ENCODE data around the gene EIF2S2. TPM values are rescaled to one million over a fixed set of nuclear protein-coding genes. Genes with fewer than 3 reads are reported as not detected.

EIF2S2 gene
- total RNA-seq, 2 donors from 2014 or later, result 22.6 to 40.2 TPM

DNA sequence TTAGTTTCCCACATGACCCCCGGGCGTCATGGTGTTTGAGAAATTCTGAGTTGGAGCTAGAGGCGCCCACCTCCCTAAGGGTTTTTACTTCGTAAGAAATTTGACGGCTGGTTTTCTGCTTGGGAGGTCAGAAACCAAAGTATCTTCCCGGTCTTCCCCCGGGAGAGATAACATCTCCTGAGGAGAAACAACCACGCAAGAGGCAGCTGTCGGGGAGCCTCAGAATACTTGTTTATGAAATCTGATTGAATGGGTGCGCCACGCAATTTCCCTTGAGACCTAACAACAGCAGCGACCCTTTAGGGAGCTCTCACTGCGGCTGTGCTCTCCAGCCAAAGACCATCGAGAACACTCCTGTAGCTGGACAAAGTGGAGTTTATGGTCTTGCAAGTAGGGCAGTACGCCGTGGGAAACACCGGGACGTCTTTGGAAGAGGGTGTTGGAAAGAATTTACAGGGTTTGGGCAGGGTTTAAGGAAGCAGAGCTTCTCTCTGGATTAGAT is 608 bp upstream of the EIF2S2 start:
- Histone ChIP-seq H3K27ac (peak overlapping the region; percentile 78 to 98 (median 97)), H3K4me1 (peaks cover 32% of the 10 kb centered on the region), H3K4me3 (peak overlapping the region; percentile 68 to 77), H3K36me3 (replicated peaks in 1 of 2; ENCODE audit: insufficient read depth in 1 of 2, low read depth in 2 of 2) (peaks cover 0 to 2% of the 10 kb centered on the region in 2 donors), H3K27me3 (no peaks in the 10 kb centered on the region), H3K9me3 (peaks cover 0 to 3% (median 0%) of the 10 kb centered on the region in 3 donors)
- TF ChIP-seq, protein P1, sequence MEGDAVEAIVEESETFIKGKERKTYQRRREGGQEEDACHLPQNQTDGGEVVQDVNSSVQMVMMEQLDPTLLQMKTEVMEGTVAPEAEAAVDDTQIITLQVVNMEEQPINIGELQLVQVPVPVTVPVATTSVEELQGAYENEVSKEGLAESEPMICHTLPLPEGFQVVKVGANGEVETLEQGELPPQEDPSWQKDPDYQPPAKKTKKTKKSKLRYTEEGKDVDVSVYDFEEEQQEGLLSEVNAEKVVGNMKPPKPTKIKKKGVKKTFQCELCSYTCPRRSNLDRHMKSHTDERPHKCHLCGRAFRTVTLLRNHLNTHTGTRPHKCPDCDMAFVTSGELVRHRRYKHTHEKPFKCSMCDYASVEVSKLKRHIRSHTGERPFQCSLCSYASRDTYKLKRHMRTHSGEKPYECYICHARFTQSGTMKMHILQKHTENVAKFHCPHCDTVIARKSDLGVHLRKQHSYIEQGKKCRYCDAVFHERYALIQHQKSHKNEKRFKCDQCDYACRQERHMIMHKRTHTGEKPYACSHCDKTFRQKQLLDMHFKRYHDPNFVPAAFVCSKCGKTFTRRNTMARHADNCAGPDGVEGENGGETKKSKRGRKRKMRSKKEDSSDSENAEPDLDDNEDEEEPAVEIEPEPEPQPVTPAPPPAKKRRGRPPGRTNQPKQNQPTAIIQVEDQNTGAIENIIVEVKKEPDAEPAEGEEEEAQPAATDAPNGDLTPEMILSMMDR (IDR thresholded peaks at IDR 0.05), result no peak
- no peak for TF ChIP-seq POLR2A (IDR thresholded peaks at IDR 0.05)
- intact Hi-C loops (cut with DNase I), result no loop called here
- peak; percentile 30 to 39 (median 34) for DNase-seq
- 1% methylated on average over 15 to 18 of the region's 18 CpGs for WGBS, 2 donors
- ATAC-seq, result no peak

DNA sequence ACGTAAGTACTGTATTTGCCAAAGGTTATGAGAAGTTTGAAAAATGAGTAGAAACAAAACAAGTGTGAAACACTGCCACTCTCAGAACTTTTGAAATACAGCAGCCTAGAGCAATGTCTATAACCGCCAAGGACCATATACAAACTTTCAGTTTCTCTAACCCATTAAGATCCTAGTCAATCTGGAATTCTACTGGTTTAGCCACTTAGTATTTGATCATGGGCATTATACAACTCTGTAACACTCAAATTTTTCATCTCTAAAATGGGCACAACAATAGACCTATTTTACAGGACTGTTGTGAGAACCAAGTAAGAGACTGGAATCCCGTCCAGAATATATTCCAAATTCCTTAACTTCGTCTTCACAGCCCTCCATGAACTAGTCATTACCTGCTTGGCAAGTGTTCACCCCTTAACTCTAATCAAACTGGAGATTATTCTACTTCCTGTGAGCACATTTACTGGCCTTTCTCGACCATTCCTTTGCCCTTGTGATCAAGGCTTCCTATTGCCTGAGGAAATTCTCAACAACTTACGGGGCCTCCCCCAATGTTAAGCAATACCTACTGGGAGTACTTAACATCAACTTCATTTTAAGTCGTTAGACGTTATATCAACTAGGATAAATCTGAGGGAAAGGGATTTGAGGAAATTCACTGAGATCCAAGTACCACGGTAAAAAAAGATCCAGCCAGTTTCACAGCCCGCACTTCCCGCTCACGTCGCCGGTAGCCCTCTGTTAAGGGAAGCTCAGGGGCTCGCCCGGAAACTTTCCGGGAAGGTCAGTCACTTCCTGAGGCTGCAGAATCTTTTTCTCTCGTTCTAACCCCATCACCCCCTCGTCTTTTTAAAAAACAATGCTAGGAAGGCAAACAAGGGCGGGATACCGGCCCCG is 1.1 kb downstream of the EIF2S2 start:
- DNase-seq, result peak; percentile 20 to 43 (median 25)
- H3K36me3 ChIP-seq (replicated peaks in 1 of 2; ENCODE audit: insufficient read depth in 1 of 2, low read depth in 2 of 2), result peaks cover 0 to 2% of the 10 kb centered on the region in 2 donors
- WGBS, 2 donors, result 1 to 2% methylated on average over 22 of the region's 22 CpGs
- ATAC-seq, result no peak
- peak overlapping the region; percentile 96 to 98 (median 97) for H3K27ac ChIP-seq
- TF ChIP-seq POLR2A (IDR thresholded peaks at IDR 0.05), result no peak
- TF ChIP-seq, protein P1 (IDR thresholded peaks at IDR 0.05), result no peak
- H3K9me3 ChIP-seq, result peaks cover 0 to 3% (median 0%) of the 10 kb centered on the region in 3 donors
- peaks cover 45% of the 10 kb centered on the region for H3K4me1 ChIP-seq
- no peaks in the 10 kb centered on the region for H3K27me3 ChIP-seq
- H3K4me3 ChIP-seq, result peak overlapping the region; percentile 68 to 77
- intact Hi-C loops (cut with DNase I), result no loop called here

DNA sequence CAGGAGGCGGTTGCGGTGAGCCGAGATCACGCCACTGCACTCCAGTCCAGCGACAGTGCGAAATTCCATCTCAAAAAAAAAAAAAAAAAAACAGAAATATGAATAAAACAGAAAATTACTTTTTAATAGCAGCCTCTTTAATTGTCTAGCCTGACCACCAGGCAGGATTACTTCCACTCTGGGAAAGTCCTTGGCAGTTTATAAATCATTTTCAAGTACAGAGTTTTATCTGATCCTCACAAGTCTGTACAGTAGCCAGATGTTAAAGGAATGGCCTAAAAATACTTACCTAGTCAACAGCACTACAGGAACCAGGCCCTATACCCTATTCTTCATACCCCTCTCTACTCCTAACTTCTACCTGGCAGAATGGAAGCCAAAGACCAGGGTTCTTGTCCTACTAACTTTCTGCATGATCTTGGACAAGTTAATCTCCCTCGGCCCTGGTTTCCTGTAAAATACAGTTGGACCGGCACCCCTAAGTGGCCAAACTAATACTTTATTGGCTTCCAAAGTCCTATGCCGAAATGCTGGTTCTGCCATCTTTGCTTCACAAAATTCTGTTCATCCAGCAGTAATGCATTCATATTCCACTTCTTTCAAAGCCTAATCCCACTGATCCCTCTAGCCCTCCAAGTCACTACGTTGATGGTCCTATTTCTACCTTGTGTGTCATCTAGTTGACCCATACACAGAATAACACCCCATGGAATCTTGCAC is 1.9 kb downstream of the EIF2S2 start:
- H3K4me1 ChIP-seq, result peaks cover 48% of the 10 kb centered on the region
- WGBS, 2 donors, result 44 to 45% methylated on average over 10 of the region's 10 CpGs
- intact Hi-C loops (cut with DNase I), result no loop called here

DNA sequence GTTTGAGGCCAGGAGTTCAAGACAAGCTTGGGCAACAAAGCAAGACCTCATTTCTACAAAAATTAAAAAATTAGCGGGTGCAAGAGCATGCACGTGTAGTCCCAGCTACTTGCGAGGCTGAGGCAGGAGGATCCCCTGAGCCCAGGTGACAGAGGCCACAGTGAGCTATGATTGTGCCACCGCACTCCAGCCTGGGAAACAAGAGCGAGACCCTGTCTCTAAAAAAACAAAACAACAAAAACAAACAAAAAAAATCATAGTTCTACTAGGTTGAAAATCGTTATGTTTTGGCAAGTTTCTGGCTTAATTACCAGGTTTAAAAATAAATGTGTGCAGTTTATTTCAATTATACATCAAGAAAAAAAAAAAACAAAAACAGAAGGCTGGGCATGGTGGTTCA is 2.6 kb downstream of the EIF2S2 start:
- no peaks in the 10 kb centered on the region for H3K27me3 ChIP-seq
- DNase-seq (no peak), ATAC-seq (no peak)
- intact Hi-C loops (cut with DNase I), result no loop called here
- H3K27ac ChIP-seq, result no peak overlapping the region
- peaks cover 0 to 2% of the 10 kb centered on the region in 2 donors for H3K36me3 ChIP-seq (replicated peaks in 1 of 2; ENCODE audit: insufficient read depth in 1 of 2, low read depth in 2 of 2)
- TF ChIP-seq POLR2A (IDR thresholded peaks at IDR 0.05), result no peak
- TF ChIP-seq, protein P1 (IDR thresholded peaks at IDR 0.05), result no peak
- peaks cover 50% of the 10 kb centered on the region for H3K4me1 ChIP-seq
- 72 to 86% methylated on average over 6 of the region's 6 CpGs for WGBS, 2 donors
- peaks cover 0 to 3% (median 0%) of the 10 kb centered on the region in 3 donors for H3K9me3 ChIP-seq
- H3K4me3 ChIP-seq, result no peak overlapping the region

More for the DNA sequence above, 1.9 kb downstream of the EIF2S2 start:
- no peak for DNase-seq
- Histone ChIP-seq H3K9me3 (peaks cover 0 to 3% (median 0%) of the 10 kb centered on the region in 3 donors), H3K36me3 (replicated peaks in 1 of 2; ENCODE audit: insufficient read depth in 1 of 2, low read depth in 2 of 2) (peaks cover 0 to 2% of the 10 kb centered on the region in 2 donors), H3K27me3 (no peaks in the 10 kb centered on the region), H3K27ac (peak overlapping the region; percentile 96 to 98 (median 97)), H3K4me3 (no peak overlapping the region)
- TF ChIP-seq POLR2A (IDR thresholded peaks at IDR 0.05), result no peak
- TF ChIP-seq, protein P1 (IDR thresholded peaks at IDR 0.05), result peak in 1 of 7 experiments; percentile 5
- ATAC-seq, result no peak

Data from body of pancreas (tissue), 4 donors.